LNCaP clone FGC (cell line): Measurements from ENCODE around the gene RAP1GAP2.

Experiments
- DNase-seq: peaks from one replicate; pipeline ENCODE4 v3.0.0-alpha.2; 2011; ENCODE audit warnings: low read depth
- H3K4me3 ChIP-seq: 2 replicates; pipeline ENCODE4 v1.5.1; 2011; ENCODE audit warnings: mild to moderate bottlenecking, low read depth, low read length, control low read depth
- TF ChIP-seq, protein P1 (sequence below): IDR thresholded peaks from 2 replicates; pipeline ENCODE4 v1.5.1; 2012; ENCODE audit warnings: mild to moderate bottlenecking; ENCODE audit not compliant: control insufficient read depth, insufficient read depth; ENCODE audit errors: extremely low read depth

RAP1GAP2 gene

DNA sequence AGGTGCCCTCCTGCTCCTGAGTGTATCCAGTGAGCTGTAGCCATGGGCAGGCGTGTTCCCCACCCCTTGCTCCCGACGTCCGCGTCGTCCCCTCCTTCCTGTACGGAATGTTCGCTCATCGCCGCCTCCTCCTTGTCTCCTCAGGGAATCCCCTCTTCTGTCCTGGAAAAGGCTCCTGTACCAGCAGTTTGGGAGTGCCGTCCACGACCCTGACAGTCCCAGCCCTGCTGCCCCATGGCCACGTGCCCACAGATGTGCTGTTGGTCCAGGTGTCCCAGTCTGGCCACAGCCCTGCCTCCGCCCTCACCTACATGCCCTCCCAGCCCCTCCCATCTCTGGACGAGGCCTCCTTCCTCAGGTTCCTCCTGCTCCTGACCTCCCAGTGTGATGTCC, 237.0 kb downstream of the RAP1GAP2 start:
- TF ChIP-seq, protein P1, sequence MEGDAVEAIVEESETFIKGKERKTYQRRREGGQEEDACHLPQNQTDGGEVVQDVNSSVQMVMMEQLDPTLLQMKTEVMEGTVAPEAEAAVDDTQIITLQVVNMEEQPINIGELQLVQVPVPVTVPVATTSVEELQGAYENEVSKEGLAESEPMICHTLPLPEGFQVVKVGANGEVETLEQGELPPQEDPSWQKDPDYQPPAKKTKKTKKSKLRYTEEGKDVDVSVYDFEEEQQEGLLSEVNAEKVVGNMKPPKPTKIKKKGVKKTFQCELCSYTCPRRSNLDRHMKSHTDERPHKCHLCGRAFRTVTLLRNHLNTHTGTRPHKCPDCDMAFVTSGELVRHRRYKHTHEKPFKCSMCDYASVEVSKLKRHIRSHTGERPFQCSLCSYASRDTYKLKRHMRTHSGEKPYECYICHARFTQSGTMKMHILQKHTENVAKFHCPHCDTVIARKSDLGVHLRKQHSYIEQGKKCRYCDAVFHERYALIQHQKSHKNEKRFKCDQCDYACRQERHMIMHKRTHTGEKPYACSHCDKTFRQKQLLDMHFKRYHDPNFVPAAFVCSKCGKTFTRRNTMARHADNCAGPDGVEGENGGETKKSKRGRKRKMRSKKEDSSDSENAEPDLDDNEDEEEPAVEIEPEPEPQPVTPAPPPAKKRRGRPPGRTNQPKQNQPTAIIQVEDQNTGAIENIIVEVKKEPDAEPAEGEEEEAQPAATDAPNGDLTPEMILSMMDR, result no peak
- no peak overlapping the region for H3K4me3 ChIP-seq

DNA sequence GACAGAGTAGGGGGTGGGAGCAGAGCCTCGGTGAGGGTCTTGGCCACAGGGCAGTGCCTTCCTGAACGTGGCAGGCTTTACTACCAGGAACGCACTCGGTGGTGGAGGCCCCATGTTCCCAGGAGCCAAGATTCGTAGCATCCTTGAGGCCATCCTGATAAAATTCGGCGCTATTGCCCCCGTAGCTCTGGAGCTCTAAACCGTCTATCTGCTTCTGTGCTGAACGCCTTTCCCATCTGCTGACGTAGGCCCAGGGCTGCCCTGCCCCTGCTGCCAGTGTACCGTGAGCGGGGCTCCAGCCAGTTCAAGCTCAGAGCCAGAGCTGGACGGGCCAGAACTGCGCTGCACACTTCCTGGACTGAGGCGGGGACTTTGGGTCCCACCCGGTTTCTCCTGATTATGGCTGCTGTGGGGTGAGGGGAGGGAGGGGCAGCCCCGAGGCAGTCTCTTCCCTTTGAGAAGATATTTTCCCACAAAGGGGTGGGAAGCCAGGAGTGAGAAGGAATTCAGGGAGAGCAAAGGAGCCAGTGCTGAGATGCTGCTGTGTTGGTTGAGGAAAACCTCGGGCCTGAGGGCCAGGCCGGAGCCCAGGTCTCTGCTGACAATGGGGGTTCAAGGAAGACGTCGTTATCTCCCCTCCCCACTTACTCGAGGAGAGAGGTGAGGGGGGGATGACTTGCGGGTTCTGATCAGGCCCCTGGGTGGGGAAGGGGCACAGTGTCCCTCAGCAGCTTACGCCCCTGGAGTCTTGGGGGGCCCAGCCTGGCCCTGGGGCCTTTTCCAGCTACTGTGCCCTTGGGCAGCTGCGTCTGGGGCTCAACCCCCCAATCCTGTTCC, 237.7 kb downstream of the RAP1GAP2 start:
- DNase-seq, result no peak
- TF ChIP-seq, protein P1, result no peak
- H3K4me3 ChIP-seq, result no peak overlapping the region

More for the DNA sequence above, 237.0 kb downstream of the RAP1GAP2 start:
- no peak for DNase-seq

DNA sequence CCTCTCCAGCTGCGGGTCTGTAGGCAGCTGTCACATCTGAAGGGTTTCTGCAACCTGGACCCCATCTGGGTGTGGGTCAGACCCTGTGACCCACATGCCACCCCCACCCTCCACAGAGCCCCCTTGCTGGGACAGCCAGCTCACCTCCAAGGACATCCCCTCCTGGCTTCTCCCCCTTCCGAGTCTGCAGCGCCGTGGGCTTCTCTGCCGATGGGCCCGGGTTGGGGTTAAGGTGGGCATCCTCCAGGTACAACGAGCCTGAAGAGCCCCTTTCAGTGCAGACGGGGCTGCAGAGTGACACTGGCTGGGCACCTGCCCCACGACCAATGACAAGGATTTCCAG, 238.3 kb downstream of the RAP1GAP2 start:
- DNase-seq, result no peak

DNA sequence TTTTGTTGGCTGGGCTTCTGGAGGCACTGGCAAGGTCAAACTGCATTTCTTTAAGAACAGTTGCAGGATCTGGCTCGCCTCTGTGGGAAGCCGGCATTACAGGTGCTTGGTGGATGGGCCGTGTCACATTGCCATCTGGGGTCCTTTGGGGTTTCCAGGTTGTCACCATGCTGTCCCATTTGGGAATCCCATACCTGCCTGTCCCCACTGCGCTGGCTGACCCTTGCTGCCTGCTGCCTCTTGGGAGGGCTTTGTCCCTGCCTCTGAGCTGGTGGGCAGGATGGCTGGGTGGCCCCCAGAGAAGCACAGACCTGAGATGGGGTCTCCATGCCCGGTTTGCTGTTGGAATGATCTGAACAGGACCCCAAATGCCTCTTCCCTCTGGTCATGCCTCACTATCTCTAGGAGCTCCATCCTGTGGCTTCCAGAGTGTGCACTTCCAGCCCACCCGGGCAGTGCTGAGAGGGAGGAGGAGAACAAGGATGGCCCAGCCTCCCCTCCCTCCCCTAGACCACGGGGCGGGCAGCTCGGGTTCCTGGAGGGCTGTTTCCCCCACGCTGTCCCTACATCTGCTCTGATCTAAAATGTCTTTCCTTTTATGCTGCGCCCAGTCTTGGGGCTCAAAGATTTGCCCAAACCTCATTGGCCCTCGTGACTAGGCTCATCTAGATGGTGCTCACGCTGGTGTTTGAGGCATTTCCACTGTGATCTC, 239.2 kb downstream of the RAP1GAP2 start:
- TF ChIP-seq, protein P1, result no peak
- DNase-seq, result no peak
- no peak overlapping the region for H3K4me3 ChIP-seq

More for the DNA sequence above, 238.3 kb downstream of the RAP1GAP2 start:
- H3K4me3 ChIP-seq, result no peak overlapping the region
- TF ChIP-seq, protein P1, result no peak

DNA sequence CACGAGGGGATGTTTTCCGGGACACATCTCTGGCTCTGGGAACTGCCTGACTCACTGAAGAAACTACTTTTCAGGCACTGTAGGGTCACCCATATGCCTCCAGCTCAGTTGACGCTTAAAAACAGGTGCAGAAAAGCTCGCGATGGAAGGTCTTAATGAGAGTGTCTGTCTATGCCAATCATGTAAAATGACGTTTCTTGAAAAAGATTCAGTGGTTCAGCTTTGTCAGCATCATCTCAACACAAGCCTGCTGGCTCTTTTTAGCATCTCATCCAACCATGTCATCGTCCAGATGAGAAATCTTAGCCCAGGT, 239.7 kb downstream of the RAP1GAP2 start:
- DNase-seq, result no peak

DNA sequence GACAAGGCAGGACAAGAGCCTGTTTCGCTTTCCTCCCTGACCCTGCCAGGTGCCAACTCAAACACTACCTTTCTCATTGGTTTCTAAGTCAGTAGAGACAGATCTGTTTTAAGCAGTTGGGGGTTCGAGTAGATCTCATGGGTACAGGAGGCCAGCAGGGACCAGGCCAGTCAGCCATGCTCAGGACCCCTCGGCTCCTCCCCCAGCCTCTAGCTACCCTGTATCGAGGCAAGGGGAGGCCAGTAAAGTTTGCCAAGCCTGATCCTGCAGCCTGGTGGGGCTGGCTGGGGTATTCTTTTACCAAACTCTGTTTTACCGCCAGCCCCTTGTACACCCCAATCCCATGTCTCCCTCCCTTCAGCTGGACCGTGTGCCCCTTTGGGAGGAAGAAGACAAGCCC, 240.6 kb downstream of the RAP1GAP2 start:
- DNase-seq, result no peak
- no peak overlapping the region for H3K4me3 ChIP-seq
- TF ChIP-seq, protein P1, result no peak

More for the DNA sequence above, 239.7 kb downstream of the RAP1GAP2 start:
- H3K4me3 ChIP-seq, result no peak overlapping the region
- TF ChIP-seq, protein P1, result no peak
